Gastroesophageal sphincter (tissue), 3 donors: ENCODE measurements around the gene PIP4K2A.

Experiments used
- CTCF ChIP-seq, 4 experiments: fragments of 200-600 bp in 2 of 4; fragments of 450-650 bp in 2 of 4; sonication (generic) in 1 of 4; IDR thresholded peaks; one replicate each; pipeline ENCODE4 v1.5.1; 2017 to 2019; ENCODE audit warnings: antibody characterized with exemption in 4 of 4, mild to moderate bottlenecking in 2 of 4, moderate library complexity in 2 of 4
- EP300 ChIP-seq: sonication (generic); formaldehyde crosslinking; IDR thresholded peaks from one replicate; pipeline ENCODE4 v1.6.1; 2017; ENCODE audit warnings: antibody characterized with exemption, mild to moderate bottlenecking

- TF ChIP-seq CTCF (IDR thresholded peaks at IDR 0.05): no peak
- no peak for TF ChIP-seq EP300
Measured at GRCh38 chr10:22712211-22712955, 2.0 kb downstream of the PIP4K2A start.
